ENCODE data around the gene MYO16.

MYO16 gene

GRCh38 chr13:109028624-109029023, 399.2 kb downstream of the MYO16 start:
- Histone ChIP-seq H3K27me3 (ENCODE audit: low read length) (no peaks in the 10 kb centered on the region), H4K20me1 (ENCODE audit: low read depth, low read length) (no peaks in the 10 kb centered on the region), H3K9me2 (replicated peaks; ENCODE audit: insufficient read depth, low read length) (no peaks in the 10 kb centered on the region), H3K36me3 (ENCODE audit: low read length) (no peaks in the 10 kb centered on the region), H3K4me2 (ENCODE audit: low read depth, low read length, poor library complexity, severe bottlenecking) (no peak overlapping the region), H3K9me3 (ENCODE audit: insufficient read depth, low read length) (no peaks in the 10 kb centered on the region), H3K4me3 (ENCODE audit: insufficient read depth, low read length, poor library complexity, severe bottlenecking) (no peak overlapping the region), H2AFZ (ENCODE audit: low read depth, low read length, severe bottlenecking) (no peak overlapping the region), H3K27ac (ENCODE audit: low read depth, low read length) (no peak overlapping the region), H3F3A (ENCODE audit: insufficient read depth) (no peaks in the 10 kb centered on the region; the same call in 1 of the 2 replicates), H3K79me2 (ENCODE audit: insufficient read depth, low read length) (no peaks in the 10 kb centered on the region), H3K9ac (ENCODE audit: low read length) (no peak overlapping the region)
- TF ChIP-seq CTCF (IDR thresholded peaks at IDR 0.05; ENCODE audit: insufficient read depth, low read length, poor library complexity, severe bottlenecking) (no peak), EZH2phosphoT487 (conservative IDR thresholded peaks at IDR 0.05; ENCODE audit: low read length) (no peak)

GRCh38 chr13:109033090-109033489, 403.7 kb downstream of the MYO16 start:
- no peak overlapping the region for H3K27ac ChIP-seq (ENCODE audit: low read depth, low read length)
- no peak overlapping the region for H2AFZ ChIP-seq (ENCODE audit: low read depth, low read length, severe bottlenecking)
- H3K9ac ChIP-seq (ENCODE audit: low read length): no peak overlapping the region
- H3K4me2 ChIP-seq (ENCODE audit: low read depth, low read length, poor library complexity, severe bottlenecking): no peak overlapping the region
- H3K27me3 ChIP-seq (ENCODE audit: low read length): no peaks in the 10 kb centered on the region
- H3K36me3 ChIP-seq (ENCODE audit: low read length): no peaks in the 10 kb centered on the region
- H3K9me3 ChIP-seq (ENCODE audit: insufficient read depth, low read length): no peaks in the 10 kb centered on the region
- no peaks in the 10 kb centered on the region for H3K9me2 ChIP-seq (replicated peaks; ENCODE audit: insufficient read depth, low read length)
- no peaks in the 10 kb centered on the region for H3F3A ChIP-seq (ENCODE audit: insufficient read depth)
- no peak for TF ChIP-seq EZH2phosphoT487 (conservative IDR thresholded peaks at IDR 0.05; ENCODE audit: low read length)
- TF ChIP-seq CTCF (IDR thresholded peaks at IDR 0.05; ENCODE audit: insufficient read depth, low read length, poor library complexity, severe bottlenecking): no peak
- H4K20me1 ChIP-seq (ENCODE audit: low read depth, low read length): no peaks in the 10 kb centered on the region
- no peak overlapping the region for H3K4me3 ChIP-seq (ENCODE audit: insufficient read depth, low read length, poor library complexity, severe bottlenecking)
- no peaks in the 10 kb centered on the region for H3K79me2 ChIP-seq (ENCODE audit: insufficient read depth, low read length)

- no peak overlapping the region for H3K4me3 ChIP-seq (ENCODE audit: insufficient read depth, low read length, poor library complexity, severe bottlenecking)
- H2AFZ ChIP-seq (ENCODE audit: low read depth, low read length, severe bottlenecking): no peak overlapping the region
- H3K79me2 ChIP-seq (ENCODE audit: insufficient read depth, low read length): no peaks in the 10 kb centered on the region
- H3F3A ChIP-seq (ENCODE audit: insufficient read depth): no peaks in the 10 kb centered on the region
- H3K9me3 ChIP-seq (ENCODE audit: insufficient read depth, low read length): no peaks in the 10 kb centered on the region
- no peaks in the 10 kb centered on the region for H4K20me1 ChIP-seq (ENCODE audit: low read depth, low read length)
- no peak for TF ChIP-seq CTCF (IDR thresholded peaks at IDR 0.05; ENCODE audit: insufficient read depth, low read length, poor library complexity, severe bottlenecking)
- no peak for TF ChIP-seq EZH2phosphoT487 (conservative IDR thresholded peaks at IDR 0.05; ENCODE audit: low read length)
- H3K27me3 ChIP-seq (ENCODE audit: low read length): no peaks in the 10 kb centered on the region
- H3K36me3 ChIP-seq (ENCODE audit: low read length): no peaks in the 10 kb centered on the region
- H3K27ac ChIP-seq (ENCODE audit: low read depth, low read length): no peak overlapping the region
- no peak overlapping the region for H3K4me2 ChIP-seq (ENCODE audit: low read depth, low read length, poor library complexity, severe bottlenecking)
- no peaks in the 10 kb centered on the region for H3K9me2 ChIP-seq (replicated peaks; ENCODE audit: insufficient read depth, low read length)
- H3K9ac ChIP-seq (ENCODE audit: low read length): no peak overlapping the region
Observed at GRCh38 chr13:109036078-109036780, 406.8 kb downstream of the MYO16 start.
